Tibial nerve (tissue), 3 donors: ENCODE data around the gene RPS19BP1.

Experiments used
- CTCF ChIP-seq, 5 experiments: fragments of 200-600 bp in 3 of 5; fragments of 450-650 bp in 2 of 5; sonication (generic) in 3 of 5; IDR thresholded peaks; one replicate each; pipeline ENCODE4 v1.5.1; 2016 to 2019; ENCODE audit warnings: antibody characterized with exemption in 5 of 5, mild to moderate bottlenecking in 3 of 5, moderate library complexity in 2 of 5
- POLR2A ChIP-seq, 2 donors: fragments of 450-650 bp; IDR thresholded peaks; one replicate each; pipeline ENCODE4 v1.6.1; 2017; ENCODE audit warnings: antibody characterized with exemption in 2 of 2, mild to moderate bottlenecking in 2 of 2, moderate library complexity in 2 of 2

DNA sequence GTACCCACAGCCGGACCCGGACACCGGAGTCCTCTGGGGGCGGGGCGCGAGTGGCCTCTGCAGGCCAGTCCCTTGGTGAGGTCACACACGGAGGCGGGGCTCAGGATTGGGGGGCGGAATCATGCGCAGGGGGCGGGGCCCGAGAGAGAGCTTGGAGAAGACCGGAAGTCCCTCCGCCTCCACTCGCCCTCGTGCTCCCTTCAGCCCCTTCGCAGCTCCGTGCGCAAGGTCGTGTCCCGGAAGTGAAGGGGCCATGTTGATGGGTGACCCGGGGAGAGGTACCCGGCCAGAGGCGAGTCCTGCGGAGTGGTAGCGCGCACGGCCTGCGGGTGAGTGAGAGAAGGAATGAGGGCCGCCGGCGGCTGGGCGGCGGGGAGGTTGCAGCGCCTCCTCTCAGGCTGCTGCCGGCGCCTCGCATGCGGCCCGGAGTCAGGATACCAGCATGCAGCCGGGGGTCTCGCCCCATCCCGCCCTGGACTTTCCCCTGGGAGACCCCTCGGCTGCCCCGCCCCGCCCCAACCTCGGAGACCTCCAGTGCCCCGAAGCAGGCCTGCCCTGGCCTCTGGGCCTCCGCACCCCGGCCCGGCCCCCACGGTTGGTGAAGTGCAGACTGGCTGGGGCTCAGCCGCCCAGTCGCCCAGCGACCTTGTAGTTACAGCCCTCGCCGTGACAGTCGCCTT is 30.3 kb downstream of the RPS19BP1 start, which contains the start of gene MIEF1:
- TF ChIP-seq CTCF (IDR thresholded peaks at IDR 0.05) (peak in 1 of 5 experiments; percentile 30), POLR2A (IDR thresholded peaks at IDR 0.05) (no peak)
